HL-60/S4 (cell line): ENCODE measurements around the gene KRTAP12-3.
"Not testable (repeated sequence)": the region's sequence is repeated elsewhere in the genome, so short reads cannot be mapped to it uniquely, and the experiment has no call there.

Experiments used
- in situ Hi-C: fragments of 300-500 bp; cut with MboI; formaldehyde crosslinking; loops from 2 replicates; pipeline ENCODE4 v1.14.3; 2022; ENCODE audit warnings: low sequenced_read_pairs

Gene KRTAP12-3

DNA sequence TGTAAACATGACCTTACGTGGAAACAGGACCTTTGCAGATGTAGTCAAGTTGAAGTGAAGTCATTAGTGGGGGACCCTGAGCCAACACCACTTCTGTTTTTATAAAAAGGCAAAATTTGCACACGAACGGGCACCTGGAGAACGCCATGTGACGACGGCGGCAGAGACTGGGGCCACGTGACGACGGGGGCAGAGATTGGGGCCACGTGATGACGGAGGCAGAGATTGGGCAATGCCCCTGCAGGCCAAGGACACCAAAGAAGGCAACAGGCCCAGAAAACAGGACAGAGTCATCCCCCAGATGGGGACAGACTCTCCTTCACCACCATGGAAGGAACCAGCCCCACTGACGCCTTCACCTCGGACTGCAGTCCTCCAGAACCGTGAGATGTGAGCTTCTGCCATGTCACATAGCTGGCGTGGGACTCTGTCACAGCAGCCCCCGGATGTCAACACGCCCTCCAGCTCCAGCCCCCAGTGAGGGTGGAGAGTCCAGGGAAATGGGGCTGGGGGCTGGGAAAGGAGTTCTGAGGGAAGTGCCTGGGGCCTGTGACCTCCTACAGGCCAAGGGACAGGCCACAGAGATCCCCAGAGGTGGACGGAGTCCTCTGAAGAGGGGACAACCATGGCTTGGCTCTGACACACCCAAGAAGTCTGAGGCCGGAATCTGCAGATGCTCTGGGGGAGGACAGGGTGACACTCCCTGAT is 7.3 kb upstream of the KRTAP12-3 start:
- in situ Hi-C loops, result no loop called here

DNA sequence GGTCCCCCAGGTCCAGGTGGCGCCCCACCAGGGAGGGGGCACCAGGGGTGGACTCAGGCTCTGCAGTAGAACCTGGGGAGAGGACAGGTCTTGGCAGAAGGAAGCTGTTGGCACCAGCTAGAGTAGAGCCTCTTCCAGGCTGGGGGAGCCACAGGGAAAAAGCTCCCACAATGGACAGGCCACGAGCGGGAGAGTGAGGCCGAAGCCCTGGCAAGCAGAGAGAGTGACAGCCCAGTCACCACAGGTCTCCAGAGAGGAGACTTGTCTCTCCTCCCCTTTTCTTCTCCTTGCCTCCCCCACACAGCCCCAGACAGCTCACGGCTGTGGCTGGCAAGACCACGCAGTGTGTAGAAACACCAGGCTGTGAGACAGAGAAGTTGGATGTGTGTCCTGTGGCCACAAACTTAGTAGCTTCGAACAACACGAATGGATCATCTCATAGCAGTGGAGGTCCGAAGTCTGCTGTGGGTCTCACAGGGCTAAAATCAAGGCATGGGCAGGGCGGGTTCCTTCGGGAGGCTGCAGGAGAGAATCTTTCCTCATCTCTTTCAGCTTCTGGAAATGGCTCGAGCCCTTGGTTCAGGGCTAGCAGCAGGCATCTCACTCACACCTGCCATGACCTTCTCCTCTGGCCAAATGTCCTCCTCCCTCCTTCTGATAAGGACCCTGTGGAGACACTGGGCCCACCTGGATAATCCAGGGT is 6.6 kb upstream of the KRTAP12-3 start:
- in situ Hi-C loops, result no loop called here

DNA sequence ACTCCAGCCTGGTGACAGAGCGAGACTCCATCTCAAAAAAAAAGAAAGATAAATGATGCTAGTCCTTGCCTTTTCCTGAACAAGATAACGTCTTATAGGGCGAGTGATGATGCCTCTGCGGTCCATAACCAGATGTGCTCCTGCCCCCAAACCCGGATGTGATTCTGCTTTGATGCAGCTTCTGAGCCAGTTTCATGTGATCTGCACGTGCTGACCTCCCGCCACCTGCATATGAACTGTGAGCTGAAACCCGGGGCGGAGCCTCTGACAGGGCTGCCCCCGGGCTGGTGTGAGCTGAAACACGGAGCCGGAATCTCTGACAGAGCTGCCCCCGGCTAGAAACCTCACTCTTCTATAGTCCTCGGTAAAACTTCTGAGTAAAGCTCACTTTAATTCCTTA is 4.6 kb upstream of the KRTAP12-3 start:
- in situ Hi-C loops, result no loop called here

DNA sequence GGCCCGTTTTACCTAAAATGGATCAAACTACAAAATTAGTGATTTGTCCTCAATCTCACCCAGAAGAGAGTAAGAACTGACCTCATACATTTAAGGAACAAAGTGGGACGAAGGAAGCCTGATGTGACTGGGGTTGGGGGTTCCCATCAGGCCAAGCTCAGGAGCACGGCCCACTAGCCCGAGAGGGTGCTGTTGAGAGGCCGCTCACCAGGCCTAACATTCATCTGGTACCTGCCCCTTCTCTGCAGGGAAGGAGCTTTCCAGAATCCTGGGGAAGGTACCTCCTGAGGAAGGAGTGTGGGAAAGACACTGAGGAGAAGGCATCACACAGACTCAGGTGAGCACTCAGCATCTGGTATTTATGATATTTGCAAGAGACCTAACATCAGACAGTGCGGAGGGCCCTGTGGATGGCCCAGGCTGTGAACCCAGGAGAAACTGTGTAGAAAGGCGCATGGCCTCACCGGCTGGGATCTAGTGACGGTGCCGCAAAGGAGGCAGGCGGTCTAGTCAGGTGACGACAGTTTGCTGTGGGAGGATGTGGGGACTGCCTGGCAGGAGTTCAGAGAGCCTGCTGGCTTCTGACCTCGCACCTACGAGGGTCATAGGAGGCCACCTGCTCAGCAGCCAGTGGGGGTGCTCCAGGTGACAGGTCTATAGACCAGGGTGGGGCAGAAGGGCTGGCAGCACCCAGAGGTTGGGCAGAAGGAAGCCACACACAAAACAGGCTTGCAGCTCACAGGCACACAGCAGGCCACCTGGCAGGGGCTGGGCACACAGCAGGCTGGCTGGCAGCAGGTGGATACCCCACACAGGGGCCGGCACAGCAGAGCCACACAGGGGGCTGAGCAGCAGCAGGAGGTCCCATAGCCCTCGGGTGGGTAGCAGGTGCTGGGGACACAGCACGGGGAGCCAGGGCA is 3.8 kb upstream of the KRTAP12-3 start:
- in situ Hi-C loops, result no loop called here

DNA sequence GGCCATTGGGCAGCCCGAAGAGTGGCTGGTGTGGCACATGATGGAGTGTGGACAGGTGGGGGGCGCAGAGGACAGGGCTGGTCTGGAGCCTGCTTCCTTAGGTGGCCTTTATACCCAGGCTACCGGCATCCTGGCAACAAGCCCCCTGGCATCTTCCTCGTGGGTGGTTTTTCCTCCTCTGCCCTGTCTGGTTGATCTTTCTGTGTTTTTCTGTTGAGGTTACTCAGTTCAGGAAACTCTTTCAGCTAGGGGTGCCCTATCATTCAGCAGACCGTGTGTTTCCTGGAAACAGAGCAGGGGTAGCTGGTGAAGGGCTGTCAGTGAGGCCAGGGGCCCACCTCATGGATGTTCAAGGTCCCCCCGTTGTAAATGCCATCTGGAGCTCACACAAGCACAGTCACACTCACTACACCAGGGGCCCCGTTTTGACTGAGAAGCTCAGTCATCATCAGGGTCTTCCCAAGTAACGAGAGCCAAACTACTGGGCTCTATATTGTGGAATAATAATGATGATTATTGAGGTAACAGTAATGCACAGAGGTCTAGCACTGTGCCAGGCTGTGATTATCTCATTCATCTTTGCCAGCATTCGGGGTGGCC is 3.1 kb upstream of the KRTAP12-3 start, which contains the start of gene KRTAP12-4:
TSS of gene KRTAP12-4 (minus strand) at position 84 of the 600 bp plus-strand sequence. CDS start at position 39, 45 bp downstream.
- in situ Hi-C loops, result no loop called here

DNA sequence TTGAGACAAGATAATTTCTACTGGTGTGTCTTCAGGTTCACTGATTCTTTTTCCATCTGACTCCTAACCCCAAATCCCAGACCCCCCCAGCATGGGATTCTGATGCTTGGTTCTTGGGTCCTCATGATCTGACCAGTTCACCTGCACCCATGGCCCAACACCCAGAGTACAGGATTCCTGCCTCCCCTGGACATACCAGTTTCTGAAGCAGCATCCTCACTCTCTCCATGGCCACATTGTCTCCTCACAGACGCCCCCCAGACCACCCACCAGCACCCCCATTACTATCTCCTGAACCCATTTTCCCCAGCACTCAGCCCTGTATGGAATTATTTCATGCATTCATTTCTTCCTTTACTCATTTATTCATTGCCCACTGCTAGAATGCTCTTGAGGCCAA is 864 bp upstream of the KRTAP12-3 start:
- in situ Hi-C loops, result no loop called here

DNA sequence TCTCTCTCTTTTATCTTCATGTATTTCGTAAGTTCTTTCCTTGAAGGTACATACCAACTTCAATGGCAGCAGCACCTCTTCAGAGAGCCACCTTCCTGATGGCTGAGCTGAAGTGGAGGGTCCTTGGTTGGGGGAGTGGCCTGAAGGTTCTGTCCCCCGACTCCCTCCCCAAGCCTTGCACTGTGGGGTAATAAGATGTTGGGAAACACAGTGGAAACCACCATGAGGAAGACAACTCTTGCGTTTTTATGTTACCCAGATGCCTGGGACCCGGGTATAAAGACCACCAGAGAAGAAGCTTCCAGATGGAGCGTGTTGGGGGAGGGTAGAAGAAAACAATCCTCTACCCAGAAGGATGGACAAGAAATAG is 794 bp downstream of the KRTAP12-3 start:
- in situ Hi-C loops, result no loop called here

DNA sequence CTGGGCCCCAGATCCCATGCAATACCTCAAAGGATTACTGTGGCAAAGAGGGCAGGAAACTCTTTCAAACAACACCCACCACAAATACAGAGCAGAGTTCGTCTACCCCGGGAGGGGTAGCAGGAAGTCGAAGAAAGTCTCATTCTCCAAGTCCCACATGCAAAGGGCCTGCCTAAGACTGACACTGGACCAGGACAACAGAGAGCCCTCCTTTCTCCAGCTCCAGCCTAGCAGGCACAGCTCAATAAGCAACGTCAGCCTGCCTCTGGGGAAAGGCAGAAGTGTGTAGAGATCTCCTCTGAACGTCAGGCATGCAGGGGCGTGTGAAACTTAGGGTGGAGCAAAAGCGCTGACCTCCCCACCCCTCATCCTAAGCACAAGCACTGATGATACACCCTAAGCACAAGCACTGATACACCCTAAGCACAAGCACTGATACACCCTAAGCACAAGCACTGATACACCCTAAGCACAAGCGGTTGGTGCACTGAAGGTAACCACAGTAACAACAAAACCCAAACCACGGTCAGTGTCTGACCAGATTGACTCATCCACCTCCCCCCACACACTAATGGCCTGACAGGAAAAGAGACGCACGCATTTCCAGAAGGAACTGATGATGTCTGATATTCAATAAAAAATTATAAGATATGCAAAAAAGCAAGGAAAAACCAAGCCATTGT is 1.3 kb downstream of the KRTAP12-3 start:
- in situ Hi-C loops, result no loop called here

DNA sequence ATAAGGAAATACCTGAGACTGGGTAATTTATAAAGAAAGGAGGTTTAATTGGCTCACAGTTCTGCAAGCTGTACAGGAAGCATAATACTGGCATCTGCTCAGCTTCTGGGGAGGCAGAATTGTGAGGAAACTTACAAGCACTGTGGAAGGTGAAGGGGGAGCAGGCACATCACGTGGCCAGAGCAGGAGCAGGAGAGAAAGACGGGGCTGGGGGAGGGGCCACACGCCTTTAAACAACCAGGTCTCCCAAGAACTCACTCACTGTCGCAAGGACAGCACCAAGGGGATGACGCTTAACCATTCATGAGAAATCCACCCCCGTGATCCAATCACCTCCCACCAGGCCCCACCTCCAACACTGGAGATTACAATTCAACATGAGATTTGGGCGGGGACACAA is 3.8 kb downstream of the KRTAP12-3 start:
- in situ Hi-C loops, result not testable (repeated sequence)

DNA sequence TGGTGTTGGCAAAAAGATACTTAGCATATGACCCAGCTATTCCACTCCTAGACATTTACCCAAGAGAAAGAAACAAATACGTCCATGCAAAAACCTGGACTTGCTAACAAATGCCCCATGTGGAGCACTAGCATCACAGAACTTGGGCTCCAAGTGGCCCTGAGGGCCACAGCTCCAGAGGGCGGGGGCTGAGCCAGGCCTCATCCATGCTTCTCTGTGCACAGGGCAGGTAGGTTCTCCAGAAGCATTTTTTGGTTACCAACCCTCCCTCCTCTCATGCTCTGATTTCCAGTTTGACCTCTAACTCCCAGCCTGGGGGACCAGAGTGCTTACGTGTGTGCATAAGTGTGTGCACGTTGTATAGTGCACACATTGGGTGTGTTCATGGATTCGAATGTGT is 7.0 kb downstream of the KRTAP12-3 start:
- in situ Hi-C loops, result no loop called here

DNA sequence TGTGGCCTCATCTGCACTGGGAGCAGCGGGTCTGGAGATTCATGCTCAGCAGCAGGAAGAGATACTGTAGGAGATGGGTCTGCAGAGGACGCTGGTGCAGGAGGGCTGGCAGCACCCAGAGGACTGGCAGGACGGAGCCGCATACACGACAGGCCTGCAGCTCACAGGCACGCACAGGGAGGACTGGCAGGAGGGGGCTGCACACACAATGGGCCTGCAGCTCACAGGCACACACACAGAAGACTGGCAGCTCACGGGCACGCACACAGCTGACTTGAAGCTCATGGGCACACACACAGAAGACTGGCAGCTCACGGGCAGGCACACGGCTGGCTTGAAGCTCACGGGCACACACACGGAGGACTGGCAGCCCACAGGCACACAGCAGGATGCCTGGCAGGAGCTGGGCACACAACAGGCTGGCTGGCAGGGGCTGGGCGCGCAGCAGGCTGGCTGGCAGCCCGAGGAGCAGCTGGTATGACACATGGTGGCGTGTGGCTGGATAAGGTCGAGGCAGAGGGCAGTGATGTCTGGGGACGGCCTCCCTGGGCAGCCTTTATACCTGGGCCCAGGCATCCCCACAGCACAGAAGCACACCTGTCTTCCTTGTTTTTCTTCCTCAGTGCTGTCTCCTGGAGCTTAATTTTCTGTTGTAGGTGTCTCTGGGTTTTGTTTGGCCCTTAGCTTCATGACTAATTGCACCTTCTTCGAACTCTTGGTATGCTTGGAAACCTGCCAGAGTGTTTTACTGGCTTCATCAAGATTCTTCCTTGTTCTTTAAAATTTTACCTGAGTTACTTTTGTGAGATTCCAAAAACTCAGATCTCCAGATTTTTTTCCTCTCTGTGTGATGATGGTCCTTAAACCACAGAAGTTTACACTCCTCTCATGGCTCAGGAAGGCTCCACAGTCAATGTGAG is 8.9 kb downstream of the KRTAP12-3 start, which contains the start of gene KRTAP12-2:
TSS of gene KRTAP12-2 (minus strand) at position 527 of the 920 bp plus-strand sequence. CDS start at position 486, 41 bp downstream.
- in situ Hi-C loops, result no loop called here

DNA sequence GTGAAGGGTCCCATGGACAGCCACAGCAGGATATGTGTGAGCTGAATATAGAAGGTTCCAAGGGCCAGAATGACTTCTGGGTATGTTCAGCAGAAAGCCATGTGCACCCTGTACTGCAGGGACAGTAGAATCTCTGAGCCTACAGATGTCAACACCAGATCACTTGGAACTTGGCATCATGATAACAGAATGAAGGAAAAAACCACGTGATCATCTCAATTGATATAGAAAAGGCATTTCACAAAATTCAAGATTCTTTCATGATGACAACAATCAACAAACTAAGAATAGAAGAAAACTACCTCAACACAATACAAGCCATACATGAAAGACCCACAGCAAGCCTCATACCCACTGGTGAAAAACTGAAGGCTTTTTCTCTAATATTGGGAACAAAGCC is 9.9 kb downstream of the KRTAP12-3 start:
- in situ Hi-C loops, result no loop called here

DNA sequence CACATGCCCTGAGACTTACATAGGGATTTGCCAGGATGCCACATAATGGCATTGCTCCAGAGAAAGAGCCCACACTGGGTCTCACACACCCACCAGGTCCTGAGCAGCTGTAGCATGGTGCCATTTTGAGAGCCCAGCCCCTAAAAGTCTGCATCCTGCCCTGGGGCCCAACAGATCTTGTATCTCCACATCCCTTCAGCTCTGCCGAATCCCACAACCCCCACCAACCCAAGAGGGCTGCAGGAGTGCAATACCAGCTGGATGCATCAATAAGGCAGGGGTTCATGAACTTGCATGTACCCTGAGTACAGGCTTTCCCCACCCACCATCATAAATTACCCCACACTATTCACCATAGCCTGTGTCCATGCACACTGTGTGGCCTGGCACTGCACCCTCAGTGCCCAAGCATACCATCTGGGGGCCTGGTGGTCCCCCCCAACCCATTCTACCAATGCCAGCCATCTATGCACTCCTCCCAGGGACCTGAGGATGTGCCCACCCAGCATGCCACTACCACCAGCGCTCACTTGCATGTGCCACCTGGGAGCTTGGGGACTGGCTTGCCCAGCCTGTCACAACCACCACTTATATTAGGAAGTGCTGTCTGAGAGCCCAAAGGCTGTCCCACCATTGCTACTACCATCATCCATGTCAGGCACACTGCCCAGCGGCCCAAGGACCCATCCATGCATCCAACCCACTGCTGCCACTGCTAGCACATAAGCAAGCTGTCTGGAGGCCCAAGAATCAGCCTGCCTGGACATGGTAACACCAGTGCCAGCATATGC is 13.1 kb downstream of the KRTAP12-3 start:
- in situ Hi-C loops, result no loop called here

DNA sequence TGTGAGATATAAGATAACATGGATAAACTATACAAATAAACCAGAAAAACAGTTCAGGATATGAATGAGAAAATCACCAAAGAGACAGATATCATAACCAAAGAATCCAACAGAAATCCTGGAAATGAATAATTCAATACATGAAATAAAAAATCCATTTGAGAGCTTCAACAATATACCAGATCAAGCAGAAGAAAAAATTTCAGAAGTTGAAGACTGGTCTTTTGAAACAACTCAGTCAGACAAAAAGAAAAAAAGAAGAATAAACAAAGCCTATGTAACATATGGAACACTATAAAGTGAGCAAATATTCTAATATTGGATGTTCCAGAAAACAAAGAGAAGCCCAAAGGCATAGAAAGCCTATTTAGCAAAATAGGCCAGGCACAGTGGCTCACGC is 14.2 kb downstream of the KRTAP12-3 start:
- in situ Hi-C loops, result no loop called here

DNA sequence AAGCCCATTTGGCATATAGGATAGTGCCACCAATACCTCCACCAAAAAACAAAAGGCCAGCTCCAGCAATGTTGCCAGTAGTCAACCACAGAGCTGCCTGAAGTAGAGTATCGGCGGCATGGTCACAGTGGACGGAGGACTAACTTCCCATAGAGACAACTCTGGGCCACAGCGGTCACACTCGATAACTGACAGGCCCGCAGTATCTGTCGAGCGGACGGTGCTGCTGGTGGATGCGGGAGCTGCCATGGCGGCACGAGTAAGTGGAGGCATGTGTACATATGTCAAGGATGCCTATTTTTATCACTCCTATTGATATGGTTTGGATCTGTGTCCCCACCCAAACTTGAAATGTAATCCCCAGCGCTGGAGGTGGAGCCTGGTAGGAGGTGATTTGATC is 20.1 kb downstream of the KRTAP12-3 start:
- in situ Hi-C loops, result no loop called here

DNA sequence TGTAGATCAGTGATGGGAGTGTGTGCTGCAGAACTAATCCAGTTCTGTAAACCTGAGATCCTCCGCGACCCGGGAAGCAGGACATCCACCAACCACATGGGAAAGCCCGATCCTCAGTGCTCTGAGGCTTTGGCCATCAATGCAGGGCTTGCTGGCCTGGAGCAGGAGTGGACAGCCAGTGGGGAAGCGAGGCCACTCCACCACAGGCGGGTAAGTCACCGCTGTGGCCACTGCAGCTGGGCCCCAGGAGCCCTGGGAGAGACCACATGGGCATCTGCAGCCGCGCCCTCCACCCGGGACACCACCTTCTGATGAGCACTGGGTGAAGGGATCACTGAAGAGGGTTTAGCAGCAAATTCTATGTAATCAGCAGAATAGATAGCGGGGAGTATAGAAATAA is 23.4 kb downstream of the KRTAP12-3 start:
- in situ Hi-C loops, result no loop called here

DNA sequence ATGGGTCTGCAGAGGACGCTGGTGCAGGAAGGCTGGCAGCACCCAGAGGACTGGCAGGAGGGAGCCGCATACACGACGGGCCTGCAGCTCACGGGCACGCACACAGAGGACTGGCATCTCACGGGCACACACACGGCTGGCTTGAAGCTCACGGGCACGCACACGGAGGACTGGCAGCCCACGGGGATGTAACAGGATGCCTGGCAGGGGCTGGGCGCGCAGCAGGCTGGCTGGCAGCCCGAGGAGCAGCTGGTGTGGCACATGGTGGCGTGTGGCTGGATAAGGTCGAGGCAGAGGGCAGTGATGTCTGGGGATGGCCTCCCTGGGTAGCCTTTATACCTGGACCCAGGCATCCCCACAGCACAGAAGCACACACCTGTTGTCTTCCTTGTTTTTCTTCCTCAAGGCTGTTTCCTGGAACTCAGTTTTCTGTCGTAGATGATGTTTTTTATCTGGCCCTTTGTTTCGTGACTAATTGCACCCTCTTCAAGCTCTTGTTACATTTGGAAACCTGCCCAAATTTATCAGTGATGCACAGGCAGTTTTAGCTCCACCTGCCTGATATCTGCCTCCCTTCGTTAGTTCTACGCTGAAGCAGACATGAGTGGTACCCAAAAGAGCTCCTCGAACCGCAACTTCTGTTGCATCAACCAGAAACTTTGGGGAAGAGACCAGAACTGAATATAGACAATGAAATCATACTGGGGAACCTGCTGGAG is 24.3 kb downstream of the KRTAP12-3 start, which contains the start of gene KRTAP12-1:
TSS of gene KRTAP12-1 (minus strand) at position 303 of the 719 bp plus-strand sequence. CDS start at position 263, 40 bp downstream.
- in situ Hi-C loops, result no loop called here
